ENCODE data around the gene TPM4.

TPM4 gene

DNA sequence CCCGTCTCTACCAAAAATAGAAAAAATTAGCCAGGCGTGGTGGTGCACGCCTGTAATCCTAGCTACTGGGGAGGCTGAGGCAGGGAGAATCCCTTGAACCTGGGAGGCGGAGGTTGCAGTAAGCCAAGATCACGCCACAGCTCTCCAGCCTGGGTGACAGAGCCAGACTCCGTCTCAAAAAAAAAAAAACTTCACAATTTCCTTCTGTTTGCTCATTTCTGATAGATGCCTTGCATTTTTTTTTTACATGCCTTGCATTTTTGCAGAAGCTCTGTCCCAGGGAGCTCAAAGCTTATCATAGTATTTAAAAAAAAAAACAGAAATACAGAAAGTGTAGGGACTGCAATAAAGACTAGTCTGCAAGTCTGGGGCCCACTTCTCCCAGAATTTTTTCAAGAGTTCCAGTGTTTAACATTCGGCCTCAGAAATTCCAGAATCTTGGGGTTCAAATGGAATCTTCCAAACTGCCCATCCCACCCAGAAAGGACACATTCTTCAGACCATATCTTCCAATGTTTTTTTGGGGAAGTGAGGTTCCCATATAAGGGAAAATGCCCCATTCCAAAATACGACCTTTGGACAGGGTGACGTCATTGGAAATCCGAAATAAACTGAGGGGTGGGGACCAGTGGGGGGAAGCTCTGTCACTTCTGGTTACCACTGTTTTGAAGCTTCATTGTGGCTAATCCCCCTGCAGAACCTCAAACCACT is 18.2 kb downstream of the TPM4 start:
- no peaks in the 10 kb centered on the region for H3K9me3 ChIP-seq (ENCODE audit: control insufficient read depth, insufficient read depth, low read length)
- TF ChIP-seq EZH2phosphoT487 (IDR thresholded peaks at IDR 0.05; ENCODE audit: borderline replicate concordance, low read length) (no peak), CTCF (IDR thresholded peaks at IDR 0.05; ENCODE audit: low read depth, low read length, poor library complexity, severe bottlenecking) (no peak)
- no peaks in the 10 kb centered on the region for H3K4me1 ChIP-seq (ENCODE audit: control insufficient read depth, low read length)
- no peak overlapping the region for H3K27ac ChIP-seq (ENCODE audit: low read depth, low read length)
- no peaks in the 10 kb centered on the region for H3K79me2 ChIP-seq (ENCODE audit: control insufficient read depth, low read length)
- H3K4me2 ChIP-seq (ENCODE audit: low read length), result no peak overlapping the region
- H3K27me3 ChIP-seq (ENCODE audit: control insufficient read depth, low read length), result no peaks in the 10 kb centered on the region
- H3K9me2 ChIP-seq (replicated peaks; ENCODE audit: control insufficient read depth, low read length), result no peaks in the 10 kb centered on the region
- peaks cover 83% of the 10 kb centered on the region for H3K36me3 ChIP-seq (ENCODE audit: control insufficient read depth, low read length)
- no peaks in the 10 kb centered on the region; the same call in 1 of the 2 replicates for H4K20me1 ChIP-seq (ENCODE audit: control insufficient read depth, insufficient read depth, low read depth, low read length)
- no peaks in the 10 kb centered on the region for H3F3A ChIP-seq (ENCODE audit: control insufficient read depth, insufficient read depth)
- no peak overlapping the region for H3K4me3 ChIP-seq (ENCODE audit: low read length)

DNA sequence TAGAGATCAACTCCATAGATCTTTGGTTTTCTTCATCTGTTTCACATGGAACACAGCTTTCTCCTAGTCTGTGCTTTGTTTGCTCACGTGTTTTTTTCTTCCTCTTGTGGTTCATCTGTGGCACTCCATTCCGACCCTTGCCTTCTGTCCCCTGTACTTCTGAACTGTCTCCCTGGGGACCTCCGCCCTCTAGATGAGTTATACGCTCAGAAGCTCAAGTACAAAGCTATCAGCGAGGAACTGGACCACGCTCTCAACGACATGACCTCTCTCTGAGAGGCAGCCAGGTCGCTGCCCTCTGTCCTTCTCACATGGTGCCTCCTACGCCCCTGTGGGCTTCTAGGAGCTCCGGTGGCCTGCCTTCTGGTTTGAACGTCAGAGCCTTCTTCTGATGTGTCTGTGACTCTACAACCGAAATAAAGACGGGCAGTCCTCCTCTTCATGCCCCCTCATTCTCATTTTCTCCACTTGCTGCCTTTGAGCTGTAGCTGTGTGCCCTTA is 18.8 kb downstream of the TPM4 start:
- H3K36me3 ChIP-seq (ENCODE audit: control insufficient read depth, low read length), result peaks cover 83% of the 10 kb centered on the region
- no peaks in the 10 kb centered on the region for H3K9me2 ChIP-seq (replicated peaks; ENCODE audit: control insufficient read depth, low read length)
- no peaks in the 10 kb centered on the region for H3K9me3 ChIP-seq (ENCODE audit: control insufficient read depth, insufficient read depth, low read length)
- H3K4me1 ChIP-seq (ENCODE audit: control insufficient read depth, low read length), result no peaks in the 10 kb centered on the region
- H3F3A ChIP-seq (ENCODE audit: control insufficient read depth, insufficient read depth), result no peaks in the 10 kb centered on the region
- H3K4me3 ChIP-seq (ENCODE audit: low read length), result no peak overlapping the region
- TF ChIP-seq CTCF (IDR thresholded peaks at IDR 0.05; ENCODE audit: low read depth, low read length, poor library complexity, severe bottlenecking) (no peak), EZH2phosphoT487 (IDR thresholded peaks at IDR 0.05; ENCODE audit: borderline replicate concordance, low read length) (no peak)
- no peaks in the 10 kb centered on the region for H3K79me2 ChIP-seq (ENCODE audit: control insufficient read depth, low read length)
- H3K4me2 ChIP-seq (ENCODE audit: low read length), result no peak overlapping the region
- no peak overlapping the region for H3K27ac ChIP-seq (ENCODE audit: low read depth, low read length)
- no peaks in the 10 kb centered on the region; the same call in 1 of the 2 replicates for H4K20me1 ChIP-seq (ENCODE audit: control insufficient read depth, insufficient read depth, low read depth, low read length)
- no peaks in the 10 kb centered on the region for H3K27me3 ChIP-seq (ENCODE audit: control insufficient read depth, low read length)

GRCh38 chr19:16096280-16096855 is 20.1 kb downstream of the TPM4 start:
- H3K27ac ChIP-seq (ENCODE audit: low read depth, low read length), result no peak overlapping the region

More at GRCh38 chr19:16096280-16096855, 20.1 kb downstream of the TPM4 start:
- no peak overlapping the region for H3K4me3 ChIP-seq (ENCODE audit: low read length)
- H3F3A ChIP-seq (ENCODE audit: control insufficient read depth, insufficient read depth), result no peaks in the 10 kb centered on the region
- no peaks in the 10 kb centered on the region for H3K79me2 ChIP-seq (ENCODE audit: control insufficient read depth, low read length)
- H3K9me3 ChIP-seq (ENCODE audit: control insufficient read depth, insufficient read depth, low read length), result no peaks in the 10 kb centered on the region
- no peaks in the 10 kb centered on the region for H3K27me3 ChIP-seq (ENCODE audit: control insufficient read depth, low read length)
- H3K36me3 ChIP-seq (ENCODE audit: control insufficient read depth, low read length), result peaks cover 80% of the 10 kb centered on the region
- H4K20me1 ChIP-seq (ENCODE audit: control insufficient read depth, insufficient read depth, low read depth, low read length), result no peaks in the 10 kb centered on the region; the same call in 1 of the 2 replicates
- no peak for TF ChIP-seq EZH2phosphoT487 (IDR thresholded peaks at IDR 0.05; ENCODE audit: borderline replicate concordance, low read length)
- no peak for TF ChIP-seq CTCF (IDR thresholded peaks at IDR 0.05; ENCODE audit: low read depth, low read length, poor library complexity, severe bottlenecking)
- no peaks in the 10 kb centered on the region for H3K4me1 ChIP-seq (ENCODE audit: control insufficient read depth, low read length)
- no peaks in the 10 kb centered on the region for H3K9me2 ChIP-seq (replicated peaks; ENCODE audit: control insufficient read depth, low read length)
- no peak overlapping the region for H3K4me2 ChIP-seq (ENCODE audit: low read length)
